HepG2 (cell line): ENCODE data around the gene KRT1. TPM values are rescaled to one million over a fixed set of nuclear protein-coding genes. Genes with fewer than 3 reads are reported as not detected.

Experiments
- ATAC-seq: fragments of 200-7000 bp; cut with Tn5 transposase; 3 replicates; pipeline ENCODE4 v1.9.1; 2020; ENCODE audit warnings: mild to moderate bottlenecking, moderate library complexity
- BruUV-seq: library from RNA; stranded (reverse); fragments of 400-500 nt; replicated peaks from 2 replicates; lab custom pipeline; 2021; lab: Mats Ljungman, UMichigan
- CTCF ChIA-PET: fragments of 300-600 bp; formaldehyde crosslinking; extraction: SDS; loops from one replicate; lab custom pipeline; 2021; ENCODE audit warnings: low total read pairs, inconsistent platforms, low intra/inter-chr PET ratio; lab: Yijun Ruan, JAX
- POLR2A ChIA-PET: fragments of 350-600 bp; sonication (Branson Sonifier 250); formaldehyde crosslinking; loops from one replicate; lab custom pipeline; 2020; ENCODE audit warnings: antibody characterized with exemption, inconsistent platforms; lab: Yijun Ruan, JAX
- DNase-seq: peaks from one replicate; pipeline ENCODE4 v3.0.0-alpha.2; 2015; ENCODE audit warnings: low spot score
- FAIRE-seq: peaks from 3 replicates; lab custom pipeline; 2011; peaks lifted over from hg19 to GRCh38; lab: Jason Lieb, UNC
- H2AFZ ChIP-seq: one replicate; pipeline ENCODE4 v1.6.1; 2011; ENCODE audit warnings: low read length, inconsistent platforms
- H3K27ac ChIP-seq: fragments of 300-600 bp; 3 replicates; pipeline ENCODE4 v1.8.0; 2011; ENCODE audit warnings: mixed run types, mild to moderate bottlenecking, mixed read lengths, low read length, inconsistent platforms; ENCODE audit not compliant: insufficient read depth; ENCODE audit errors: extremely low read length
- H3K27me3 ChIP-seq, 2 experiments: fragments of 200-600 bp in 1 of 2; 2 replicates in 1 of 2; 3 replicates in 1 of 2; pipeline versions ENCODE4 v1.6.0 to v1.8.0; 2011; ENCODE audit warnings: low read length in 2 of 2, mild to moderate bottlenecking in 2 of 2, moderate library complexity in 2 of 2, inconsistent platforms in 1 of 2; ENCODE audit not compliant: insufficient read depth in 2 of 2, control insufficient read depth in 1 of 2
- H3K36me3 ChIP-seq, 2 experiments: fragments of 200-600 bp in 1 of 2; replicated peaks in 1 of 2; 2 replicates in 1 of 2; 3 replicates in 1 of 2; pipeline versions ENCODE4 v1.5.1 to v1.8.0; 2011; ENCODE audit warnings: low read length in 2 of 2, inconsistent platforms in 1 of 2; ENCODE audit not compliant: insufficient read depth in 2 of 2, control insufficient read depth in 1 of 2
- H3K4me1 ChIP-seq: 2 replicates; pipeline ENCODE4 v1.5.1; 2012; ENCODE audit warnings: low read length, inconsistent platforms; ENCODE audit not compliant: insufficient read depth
- H3K4me2 ChIP-seq: 2 replicates; pipeline ENCODE4 v1.6.0; 2011; ENCODE audit warnings: low read depth, low read length, inconsistent platforms
- H3K4me3 ChIP-seq, 3 experiments: fragments of 200-600 bp in 1 of 3; sonication (generic), shearing (Covaris generic) in 1 of 3; replicated peaks in 1 of 3; 2 replicates each; pipeline ENCODE4 v1.5.1; 2011 to 2016; ENCODE audit warnings: low read length in 3 of 3, inconsistent platforms in 2 of 3, low read depth in 2 of 3, mild to moderate bottlenecking in 2 of 3, control low read depth in 1 of 3, mixed read lengths in 1 of 3; ENCODE audit not compliant: insufficient read depth in 1 of 3
- H3K79me2 ChIP-seq: one replicate; pipeline ENCODE4 v1.6.1; 2011; ENCODE audit warnings: low read length, inconsistent platforms; ENCODE audit not compliant: insufficient read depth
- H3K9ac ChIP-seq: 2 replicates; pipeline ENCODE4 v1.6.0; 2011; ENCODE audit warnings: mild to moderate bottlenecking, low read depth, low read length, inconsistent platforms; ENCODE audit not compliant: insufficient read depth
- H3K9me3 ChIP-seq: 2 replicates; pipeline ENCODE4 v1.5.1; 2012; ENCODE audit warnings: mild to moderate bottlenecking, low read length
- H4K20me1 ChIP-seq: 2 replicates; pipeline ENCODE4 v1.6.0; 2011; ENCODE audit warnings: inconsistent platforms, mild to moderate bottlenecking, low read length, moderate library complexity; ENCODE audit not compliant: insufficient read depth
- ETV5 ChIP-seq: IDR thresholded peaks from 2 replicates; pipeline ENCODE4 v1.6.1; 2018; ENCODE audit warnings: missing biosample characterization, missing genetic modification reagents, inconsistent platforms, borderline replicate concordance
- FOXM1 ChIP-seq: sonication (generic); formaldehyde crosslinking; IDR thresholded peaks from 2 replicates; pipeline ENCODE4 v1.5.0; 2020; ENCODE audit warnings: missing genetic modification reagents
- HOMEZ ChIP-seq: IDR thresholded peaks from 2 replicates; pipeline ENCODE4 v1.6.1; 2016; ENCODE audit warnings: low read depth
- MAFG ChIP-seq: sonication (generic); formaldehyde crosslinking; IDR thresholded peaks from 2 replicates; pipeline ENCODE4 v1.5.1; 2020; ENCODE audit warnings: mild to moderate bottlenecking, missing genetic modification reagents
- NFKBIZ ChIP-seq: IDR thresholded peaks from 2 replicates; pipeline ENCODE4 v1.6.1; 2018; ENCODE audit warnings: missing genetic modification reagents, missing compliant biosample characterization
- NR1H2 ChIP-seq: sonication (generic); formaldehyde crosslinking; IDR thresholded peaks from 2 replicates; pipeline ENCODE4 v1.8.1; 2022; ENCODE audit warnings: low read depth, missing genetic modification reagents, borderline replicate concordance
- SP1 ChIP-seq, 2 experiments: fragments of 450-650 bp in 1 of 2; sonication (generic) in 1 of 2; formaldehyde crosslinking in 1 of 2; IDR thresholded peaks; 2 replicates each; pipeline versions ENCODE4 v1.4.0 to v1.6.1; 2016 to 2020; ENCODE audit warnings: missing genetic modification reagents in 1 of 2
- SSRP1 ChIP-seq: IDR thresholded peaks from 2 replicates; pipeline ENCODE4 v1.6.1; 2016; ENCODE audit warnings: control low read depth
- STAT5B ChIP-seq: sonication (generic); formaldehyde crosslinking; IDR thresholded peaks from 2 replicates; pipeline ENCODE4 v1.4.0; 2020; ENCODE audit warnings: missing genetic modification reagents
- TGIF2 ChIP-seq: IDR thresholded peaks from 2 replicates; pipeline ENCODE4 v1.6.1; 2016; ENCODE audit warnings: control low read depth, missing compliant biosample characterization
- TP53 ChIP-seq: sonication (generic); formaldehyde crosslinking; conservative IDR thresholded peaks from 2 replicates; pipeline ENCODE4 v1.4.0; 2020; ENCODE audit warnings: missing genetic modification reagents
- ZBTB44 ChIP-seq: sonication (generic); formaldehyde crosslinking; IDR thresholded peaks from 2 replicates; pipeline ENCODE4 v1.4.0; 2020; ENCODE audit warnings: missing genetic modification reagents
- ZFP82 ChIP-seq: sonication (generic); formaldehyde crosslinking; IDR thresholded peaks from 2 replicates; pipeline ENCODE4 v1.5.1; 2020; ENCODE audit warnings: mild to moderate bottlenecking, missing genetic modification reagents, borderline replicate concordance
- ZNF17 ChIP-seq: sonication (generic); formaldehyde crosslinking; IDR thresholded peaks from 2 replicates; pipeline ENCODE4 v1.5.0; 2020; ENCODE audit warnings: mild to moderate bottlenecking, missing genetic modification reagents
- ZNF317 ChIP-seq: sonication (generic); formaldehyde crosslinking; IDR thresholded peaks from 2 replicates; pipeline ENCODE4 v1.5.0; 2020; ENCODE audit warnings: mild to moderate bottlenecking, missing genetic modification reagents
- WGBS: methylation state at CpG from one replicate; pipeline ENCODE4 v1.1.6; 2017; ENCODE audit warnings: low lambda C conversion rate; 5-methylcytosine and 5-hydroxymethylcytosine counted together
- in situ Hi-C: cut with HindIII; loops from 2 replicates; pipeline ENCODE4 v1.10.0; 2017; ENCODE audit warnings: low pct_unique_long_range_greater_than_20kb; ENCODE audit not compliant: extremely low pct_ligation_motif_present
- intact Hi-C: fragments of 100-400 bp; cut with micrococcal nuclease; formaldehyde crosslinking; loops from one replicate; pipeline ENCODE4 v1.10.0; 2022; ENCODE audit not compliant: unreplicated experiment
- polyA plus RNA-seq, 8 experiments: library from polyadenylated mRNA; depleted of rRNA in 3 of 8; stranded (reverse) in 7 of 8; unstranded in 1 of 8; fragments of >200 nt; fragmentation: Illumina TruSeq in 4 of 8; extraction: Trizol in 4 of 8; gene quantifications; 2 replicates each; pipeline versions ENCODE4 v1.2.1 to v1.2.3, GENCODE V29; 2011 to 2016; ENCODE audit warnings: low read depth in 4 of 8, missing spikeins in 1 of 8, mixed read lengths in 1 of 8; ENCODE audit not compliant: insufficient read depth in 1 of 8
- total RNA-seq, 5 experiments: library from RNA; depleted of rRNA; stranded (reverse); fragments of >200 nt; fragmentation: Illumina TruSeq; extraction: Trizol; gene quantifications; 2 replicates each; pipeline ENCODE4 v1.2.3, GENCODE V29; 2016; ENCODE audit warnings: low read depth in 1 of 5
- TF ChIP-seq, protein P1 (sequence below): sonication (generic); formaldehyde crosslinking; IDR thresholded peaks from 2 replicates; pipeline ENCODE4 v1.4.0; 2020; ENCODE audit warnings: mild to moderate bottlenecking, missing genetic modification reagents, borderline replicate concordance

Gene KRT1
- total and polyA plus RNA-seq, 2 of the 13 experiments (the other 11 are each of a cell fraction or from before 2014, with no cell fraction given) = not detected

- DNase-seq = no peak
- Histone ChIP-seq H3K4me3 (no peak overlapping the region), H2AFZ (no peak overlapping the region), H4K20me1 (no peaks in the 10 kb centered on the region), H3K9me3 (no peaks in the 10 kb centered on the region), H3K4me1 (no peaks in the 10 kb centered on the region), H3K79me2 (no peaks in the 10 kb centered on the region), H3K36me3 (no peaks in the 10 kb centered on the region), H3K9ac (no peak overlapping the region), H3K27ac (no peak overlapping the region), H3K27me3 (peaks cover 4 to 37% of the 10 kb centered on the region in 2 experiments; a peak in 3 of 5 replicates), H3K4me2 (no peak overlapping the region)
- ChIA-PET CTCF (no interaction called here), POLR2A (no interaction called here)
- intact Hi-C loops = no loop called here
- no TSS peak for BruUV-seq
- FAIRE-seq = no peak
- in situ Hi-C loops = loop anchor here (25.0 kb wide), 1 partner anchor 303 kb away; no protein-coding TSS in a partner anchor
- WGBS = 0% methylated on average over 2 of the region's 2 CpGs
- no peak for ATAC-seq
- no peak for TF ChIP-seq ZNF317 (CRISPR knock-in tag)
- no peak for TF ChIP-seq MAFG (CRISPR knock-in tag)
- TF ChIP-seq TGIF2 = no peak
- no peak for TF ChIP-seq NR1H2 (CRISPR knock-in tag)
- TF ChIP-seq TP53 (CRISPR knock-in tag) = no peak
- TF ChIP-seq ZFP82 = no peak
- no peak for TF ChIP-seq SSRP1 (CRISPR knock-in tag)
- TF ChIP-seq ZBTB44 = no peak
- no peak for TF ChIP-seq FOXM1 (CRISPR knock-in tag)
- no peak for TF ChIP-seq SP1 (IDR thresholded peaks at IDR 0.05)
- no peak for TF ChIP-seq SP1 (CRISPR knock-in tag; IDR thresholded peaks at IDR 0.05)
- TF ChIP-seq NFKBIZ (CRISPR knock-in tag) = no peak
- TF ChIP-seq ZNF17 (CRISPR knock-in tag) = no peak
- TF ChIP-seq, protein P1, sequence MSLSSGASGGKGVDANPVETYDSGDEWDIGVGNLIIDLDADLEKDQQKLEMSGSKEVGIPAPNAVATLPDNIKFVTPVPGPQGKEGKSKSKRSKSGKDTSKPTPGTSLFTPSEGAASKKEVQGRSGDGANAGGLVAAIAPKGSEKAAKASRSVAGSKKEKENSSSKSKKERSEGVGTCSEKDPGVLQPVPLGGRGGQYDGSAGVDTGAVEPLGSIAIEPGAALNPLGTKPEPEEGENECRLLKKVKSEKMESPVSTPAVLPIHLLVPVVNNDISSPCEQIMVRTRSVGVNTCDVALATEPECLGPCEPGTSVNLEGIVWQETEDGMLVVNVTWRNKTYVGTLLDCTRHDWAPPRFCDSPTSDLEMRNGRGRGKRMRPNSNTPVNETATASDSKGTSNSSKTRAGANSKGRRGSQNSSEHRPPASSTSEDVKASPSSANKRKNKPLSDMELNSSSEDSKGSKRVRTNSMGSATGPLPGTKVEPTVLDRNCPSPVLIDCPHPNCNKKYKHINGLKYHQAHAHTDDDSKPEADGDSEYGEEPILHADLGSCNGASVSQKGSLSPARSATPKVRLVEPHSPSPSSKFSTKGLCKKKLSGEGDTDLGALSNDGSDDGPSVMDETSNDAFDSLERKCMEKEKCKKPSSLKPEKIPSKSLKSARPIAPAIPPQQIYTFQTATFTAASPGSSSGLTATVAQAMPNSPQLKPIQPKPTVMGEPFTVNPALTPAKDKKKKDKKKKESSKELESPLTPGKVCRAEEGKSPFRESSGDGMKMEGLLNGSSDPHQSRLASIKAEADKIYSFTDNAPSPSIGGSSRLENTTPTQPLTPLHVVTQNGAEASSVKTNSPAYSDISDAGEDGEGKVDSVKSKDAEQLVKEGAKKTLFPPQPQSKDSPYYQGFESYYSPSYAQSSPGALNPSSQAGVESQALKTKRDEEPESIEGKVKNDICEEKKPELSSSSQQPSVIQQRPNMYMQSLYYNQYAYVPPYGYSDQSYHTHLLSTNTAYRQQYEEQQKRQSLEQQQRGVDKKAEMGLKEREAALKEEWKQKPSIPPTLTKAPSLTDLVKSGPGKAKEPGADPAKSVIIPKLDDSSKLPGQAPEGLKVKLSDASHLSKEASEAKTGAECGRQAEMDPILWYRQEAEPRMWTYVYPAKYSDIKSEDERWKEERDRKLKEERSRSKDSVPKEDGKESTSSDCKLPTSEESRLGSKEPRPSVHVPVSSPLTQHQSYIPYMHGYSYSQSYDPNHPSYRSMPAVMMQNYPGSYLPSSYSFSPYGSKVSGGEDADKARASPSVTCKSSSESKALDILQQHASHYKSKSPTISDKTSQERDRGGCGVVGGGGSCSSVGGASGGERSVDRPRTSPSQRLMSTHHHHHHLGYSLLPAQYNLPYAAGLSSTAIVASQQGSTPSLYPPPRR (CRISPR knock-in tag) = no peak
- no peak for TF ChIP-seq STAT5B
- no peak for TF ChIP-seq ETV5
- no peak for TF ChIP-seq HOMEZ (CRISPR knock-in tag)
Measured at GRCh38 chr12:52684431-52684830, 4.2 kb upstream of the KRT1 start.
